Hematopoietic multipotent progenitor cell treated with erythropoietin and hydrocortisone succinate and interleukin-3 and kit ligand, for 4 days (in vitro differentiated cells): ENCODE results near the gene PC.
"Not testable (repeated sequence)": the region's sequence is repeated elsewhere in the genome, so short reads cannot be mapped to it uniquely, and the experiment has no call there.

Experiments
- DNase-seq: peaks from one replicate; pipeline ENCODE4 v3.0.0-alpha.2; 2015

The PC gene

GRCh38 chr11:66835768-66836405 is 122.3 kb downstream of the PC start:
- peak; percentile 58 for DNase-seq

DNA sequence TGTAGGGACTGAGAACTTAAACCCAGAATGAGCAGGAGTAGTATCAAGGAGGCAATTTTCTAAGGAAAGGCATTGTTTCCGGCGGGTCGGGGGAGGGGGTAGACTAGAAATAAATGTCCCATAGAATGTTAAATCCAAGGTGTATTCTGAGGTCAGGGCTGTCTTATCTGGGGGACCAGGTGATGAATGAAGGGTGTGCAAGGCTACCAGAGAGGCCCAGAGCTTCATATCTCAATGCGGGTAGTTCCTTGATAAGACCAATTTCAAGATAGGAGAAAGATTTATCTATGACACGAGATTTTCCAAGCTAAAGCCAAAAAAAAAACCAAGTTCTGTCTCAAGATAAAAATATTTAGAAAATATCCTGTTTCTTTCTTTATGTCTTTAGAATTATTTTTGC is 123.2 kb downstream of the PC start:
- DNase-seq, result peak; percentile 23

GRCh38 chr11:66834539-66834845 is 123.7 kb downstream of the PC start:
- DNase-seq, result no peak

- DNase-seq, result not testable (repeated sequence)
These were observed 133.6 kb downstream of the PC start for GRCh38 chr11:66824573-66824972.

DNA sequence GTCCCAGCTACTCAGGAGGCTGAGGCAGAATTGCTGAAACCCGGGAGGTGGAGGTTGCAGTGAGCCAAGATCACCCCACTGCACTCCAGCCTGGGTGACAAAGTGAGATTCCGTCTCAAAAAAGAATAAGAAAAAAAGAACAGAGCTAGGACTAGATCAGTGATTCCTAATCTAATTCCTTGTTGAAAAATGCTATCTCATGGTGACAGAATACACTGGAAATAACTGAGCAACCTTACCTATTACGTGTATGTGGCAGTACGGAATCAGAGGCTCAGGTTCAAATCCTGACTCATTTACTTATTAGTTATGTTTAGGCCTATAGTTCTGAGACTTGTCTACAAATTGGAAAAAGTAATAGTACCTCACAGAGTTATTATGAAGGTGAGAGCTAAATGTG is 134.5 kb downstream of the PC start:
- no peak for DNase-seq

DNA sequence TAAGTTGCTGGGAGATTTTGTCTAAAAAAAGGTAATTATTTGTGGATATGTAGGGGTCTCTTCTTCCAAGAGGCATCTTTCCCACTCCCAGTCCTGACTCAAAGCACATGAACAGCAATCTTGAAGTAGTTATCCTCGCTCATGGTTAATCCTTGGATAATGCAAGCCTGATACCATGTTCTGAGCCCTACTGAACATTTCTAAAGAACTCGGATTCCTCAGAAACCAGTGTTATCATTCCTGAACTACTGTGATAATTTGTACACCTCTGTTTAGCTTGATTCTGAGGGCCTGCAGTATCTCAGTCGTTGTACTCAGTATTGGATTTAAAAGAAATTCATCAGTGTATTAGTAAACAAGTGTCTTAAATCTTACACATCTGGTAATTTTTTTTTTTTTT is 137.3 kb downstream of the PC start:
- no peak for DNase-seq

- no peak for DNase-seq
These were observed 137.8 kb downstream of the PC start for GRCh38 chr11:66820381-66820780.

GRCh38 chr11:66818231-66818955 is 139.8 kb downstream of the PC start:
- no peak for DNase-seq

DNA sequence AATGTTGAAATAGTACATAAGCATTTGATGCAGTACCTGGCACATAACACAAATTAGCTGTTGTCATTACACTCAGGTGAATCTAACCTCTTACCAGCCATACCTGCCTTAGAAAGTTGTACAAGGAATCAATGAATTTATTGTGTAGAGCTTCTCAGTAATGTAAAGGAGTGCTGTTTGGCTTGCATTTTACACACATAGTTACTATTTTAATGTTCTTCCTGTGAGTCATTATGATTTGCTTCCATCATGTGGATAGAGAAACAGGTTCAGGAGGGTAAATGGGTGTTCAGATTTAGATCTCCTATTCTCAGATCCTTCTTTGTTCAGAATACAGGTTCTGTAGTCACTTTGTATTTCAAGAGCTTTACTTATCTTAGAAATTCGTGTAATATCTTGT is 142.5 kb downstream of the PC start:
- no peak for DNase-seq

DNA sequence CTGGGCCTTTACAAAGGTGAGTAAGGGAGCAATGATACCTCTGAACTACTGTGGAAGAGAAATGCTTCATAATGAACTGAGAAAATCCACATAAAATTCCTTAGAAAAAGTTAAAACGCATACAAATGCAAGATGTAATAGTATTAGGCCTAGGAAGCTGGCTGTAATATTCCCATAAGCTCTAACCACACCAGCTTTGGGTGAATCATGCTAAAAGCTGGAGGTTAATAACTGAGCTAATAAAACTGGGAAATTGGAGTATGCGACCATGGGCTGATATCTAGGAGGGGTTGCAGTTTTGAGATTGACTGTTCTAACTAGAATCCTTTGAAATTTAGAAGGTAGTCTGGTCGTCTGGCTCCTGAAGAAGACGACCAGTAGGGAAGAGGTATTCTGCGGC is 143.5 kb downstream of the PC start:
- no peak for DNase-seq

DNA sequence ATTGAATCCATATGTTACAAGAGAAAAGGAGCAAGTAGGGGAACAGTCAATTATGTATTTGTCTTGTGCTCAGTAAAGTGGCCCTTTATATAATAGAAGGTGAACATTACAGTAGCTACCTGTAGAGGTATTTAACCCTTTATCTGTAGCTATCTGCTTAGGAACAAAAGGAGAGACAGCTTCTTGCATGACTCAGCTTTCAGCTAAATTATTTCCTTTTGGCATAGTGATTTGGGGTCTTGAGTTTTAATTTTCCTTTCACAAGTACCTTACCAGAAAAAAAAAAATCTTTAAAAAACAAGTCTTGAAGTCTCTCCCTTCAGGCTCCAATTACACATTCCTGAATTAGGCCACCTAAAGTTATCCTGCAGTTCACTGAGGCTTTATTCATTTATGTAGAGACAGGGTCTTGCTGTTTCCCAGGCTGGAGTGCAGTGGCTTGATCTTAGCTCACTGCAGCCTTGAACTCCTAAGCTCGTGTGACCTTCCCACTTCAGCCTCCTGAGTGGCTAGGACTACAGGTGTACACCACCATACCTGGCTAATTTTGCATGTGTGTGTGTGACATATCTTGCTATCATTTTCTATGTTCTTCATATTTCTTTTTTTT is 147.5 kb downstream of the PC start:
- no peak for DNase-seq

DNA sequence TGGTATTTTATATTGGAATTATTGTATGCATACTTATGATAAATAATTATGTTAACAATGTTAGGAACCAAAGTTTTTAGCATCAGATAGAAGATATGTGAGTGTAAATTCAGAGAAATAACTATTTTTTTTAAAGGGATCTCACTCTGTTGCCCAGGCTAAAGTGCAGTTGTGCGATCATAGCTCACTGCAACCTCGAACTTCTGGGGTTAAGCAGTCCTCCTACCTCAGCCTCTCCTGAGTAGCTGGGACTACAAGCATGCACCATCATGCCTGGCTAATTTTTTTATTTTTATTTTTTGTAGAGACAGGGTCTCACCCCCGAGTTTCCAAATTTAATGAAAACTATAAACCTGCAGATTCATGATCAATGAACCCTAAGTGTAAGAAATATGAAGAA is 148.6 kb downstream of the PC start:
- no peak for DNase-seq

DNA sequence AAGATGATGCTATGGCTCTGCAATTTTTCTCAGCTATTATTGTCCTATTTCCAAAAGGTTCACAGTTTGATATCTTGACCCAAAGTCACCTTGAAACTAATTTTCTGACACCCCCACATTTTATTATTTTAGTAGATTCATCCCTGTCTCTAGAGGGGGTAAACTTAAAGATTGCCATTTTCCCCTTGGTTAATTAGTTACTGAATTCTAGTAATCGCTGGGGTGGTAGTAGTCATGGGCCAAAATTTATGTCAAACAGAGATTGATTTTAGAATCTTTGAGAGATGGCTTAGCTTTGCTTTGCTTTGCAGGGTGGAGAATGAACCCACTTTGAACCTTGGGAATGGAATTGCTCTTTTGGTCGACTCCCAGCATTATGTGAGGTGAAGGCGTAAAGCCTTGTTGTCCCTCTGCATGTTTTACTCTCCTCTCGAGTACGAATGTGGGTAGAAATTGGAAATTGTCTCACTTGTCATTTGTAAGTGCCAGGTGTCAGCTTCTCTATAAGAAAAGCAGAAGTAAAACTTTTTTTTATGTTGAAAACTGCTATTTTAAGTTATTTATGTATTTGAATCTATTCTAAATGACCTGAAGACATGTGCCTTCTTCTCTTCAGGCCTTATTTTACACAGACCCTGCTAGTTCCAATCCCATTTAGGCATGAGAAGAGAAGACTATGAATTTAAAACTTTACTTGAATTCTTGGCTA is 157.3 kb downstream of the PC start:
- peak; percentile 6 for DNase-seq

DNA sequence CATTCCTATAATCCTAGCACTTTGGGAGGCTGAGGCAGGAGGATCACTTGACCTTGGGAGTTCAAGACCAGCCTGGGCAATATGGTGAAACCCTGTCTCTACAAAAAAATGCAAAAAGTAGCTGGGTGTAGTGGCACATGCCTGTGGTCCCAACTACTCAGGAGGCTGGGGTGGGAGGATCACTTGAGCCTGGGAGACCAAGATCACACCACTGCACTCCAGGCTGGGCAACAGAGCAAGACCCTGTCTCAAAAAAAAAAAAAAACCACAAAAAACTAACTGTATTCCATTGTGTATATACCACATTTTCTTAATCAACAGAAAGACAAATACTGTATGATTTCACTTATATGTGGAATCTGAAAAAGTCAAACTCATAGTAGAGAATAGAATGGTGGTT is 158.4 kb downstream of the PC start:
- not testable (repeated sequence) for DNase-seq
